ENCODE results near the gene BORCS5. TPM values are rescaled to one million over a fixed set of nuclear protein-coding genes. Genes with fewer than 3 reads are reported as not detected.

The BORCS5 gene
- total and polyA plus RNA-seq, 8 donors, result 7.7 to 13.5 (median 9.1) TPM

DNA sequence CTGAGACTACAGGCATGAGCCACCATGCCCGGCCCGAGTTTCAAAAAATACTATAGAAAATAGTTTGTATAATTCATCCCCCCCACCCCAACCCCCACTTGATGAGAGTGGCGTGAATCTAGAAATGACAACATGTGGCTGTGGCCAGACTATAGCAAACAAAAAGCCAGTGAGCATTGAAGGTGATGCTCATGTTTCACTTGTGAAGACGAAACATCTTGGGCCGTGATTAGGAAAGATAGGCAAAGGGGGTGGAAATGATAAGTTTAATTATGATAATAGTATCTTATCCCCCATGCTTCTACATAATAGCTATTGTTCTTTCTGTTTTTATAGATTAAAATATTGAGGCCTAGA is 8.5 kb downstream of the BORCS5 start:
- Histone ChIP-seq H3K4me1 (peaks cover 0 to 12% of the 10 kb centered on the region in 2 donors), H3K27me3 (no peaks in the 10 kb centered on the region), H3K27ac (no peak overlapping the region), H3K4me3 (no peak overlapping the region), H3K36me3 (no peaks in the 10 kb centered on the region), H3K9me3 (no peaks in the 10 kb centered on the region)
- DNase-seq (no peak), ATAC-seq (no peak)
- intact Hi-C loops (cut with DNase I), result no loop called here
- TF ChIP-seq, protein P1, sequence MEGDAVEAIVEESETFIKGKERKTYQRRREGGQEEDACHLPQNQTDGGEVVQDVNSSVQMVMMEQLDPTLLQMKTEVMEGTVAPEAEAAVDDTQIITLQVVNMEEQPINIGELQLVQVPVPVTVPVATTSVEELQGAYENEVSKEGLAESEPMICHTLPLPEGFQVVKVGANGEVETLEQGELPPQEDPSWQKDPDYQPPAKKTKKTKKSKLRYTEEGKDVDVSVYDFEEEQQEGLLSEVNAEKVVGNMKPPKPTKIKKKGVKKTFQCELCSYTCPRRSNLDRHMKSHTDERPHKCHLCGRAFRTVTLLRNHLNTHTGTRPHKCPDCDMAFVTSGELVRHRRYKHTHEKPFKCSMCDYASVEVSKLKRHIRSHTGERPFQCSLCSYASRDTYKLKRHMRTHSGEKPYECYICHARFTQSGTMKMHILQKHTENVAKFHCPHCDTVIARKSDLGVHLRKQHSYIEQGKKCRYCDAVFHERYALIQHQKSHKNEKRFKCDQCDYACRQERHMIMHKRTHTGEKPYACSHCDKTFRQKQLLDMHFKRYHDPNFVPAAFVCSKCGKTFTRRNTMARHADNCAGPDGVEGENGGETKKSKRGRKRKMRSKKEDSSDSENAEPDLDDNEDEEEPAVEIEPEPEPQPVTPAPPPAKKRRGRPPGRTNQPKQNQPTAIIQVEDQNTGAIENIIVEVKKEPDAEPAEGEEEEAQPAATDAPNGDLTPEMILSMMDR (IDR thresholded peaks at IDR 0.05), result no peak

DNA sequence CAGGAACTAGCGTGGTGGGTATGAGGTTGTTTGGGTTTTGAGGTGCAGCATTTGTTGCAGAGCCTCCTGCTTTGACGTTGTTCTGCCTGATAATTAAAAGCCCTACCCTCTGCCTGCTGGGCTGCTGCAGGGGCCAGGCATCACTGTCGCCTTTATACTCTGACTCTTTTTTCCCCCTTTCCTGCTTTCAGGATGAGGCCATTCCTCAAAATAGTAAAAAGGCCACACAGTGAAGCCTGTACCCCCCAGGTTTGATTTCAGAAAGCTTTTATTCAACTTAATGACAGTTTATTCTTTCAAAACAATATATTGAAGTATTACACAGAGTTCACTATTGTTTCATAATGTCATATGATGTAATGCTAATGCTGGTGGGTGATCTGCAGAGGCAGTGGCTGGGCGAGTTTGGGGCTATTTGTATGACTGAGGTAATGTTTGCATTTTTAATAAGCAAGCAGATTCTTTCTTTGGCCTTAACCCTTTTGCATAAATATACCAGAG is 9.1 kb downstream of the BORCS5 start:
- no peaks in the 10 kb centered on the region for H3K36me3 ChIP-seq
- TF ChIP-seq, protein P1 (IDR thresholded peaks at IDR 0.05), result no peak
- DNase-seq, result no peak
- H3K4me1 ChIP-seq, result peaks cover 0 to 12% of the 10 kb centered on the region in 2 donors
- H3K27me3 ChIP-seq, result no peaks in the 10 kb centered on the region
- ATAC-seq, result no peak
- H3K27ac ChIP-seq, result no peak overlapping the region
- no peaks in the 10 kb centered on the region for H3K9me3 ChIP-seq
- no peak overlapping the region for H3K4me3 ChIP-seq
- intact Hi-C loops (cut with DNase I), result no loop called here

DNA sequence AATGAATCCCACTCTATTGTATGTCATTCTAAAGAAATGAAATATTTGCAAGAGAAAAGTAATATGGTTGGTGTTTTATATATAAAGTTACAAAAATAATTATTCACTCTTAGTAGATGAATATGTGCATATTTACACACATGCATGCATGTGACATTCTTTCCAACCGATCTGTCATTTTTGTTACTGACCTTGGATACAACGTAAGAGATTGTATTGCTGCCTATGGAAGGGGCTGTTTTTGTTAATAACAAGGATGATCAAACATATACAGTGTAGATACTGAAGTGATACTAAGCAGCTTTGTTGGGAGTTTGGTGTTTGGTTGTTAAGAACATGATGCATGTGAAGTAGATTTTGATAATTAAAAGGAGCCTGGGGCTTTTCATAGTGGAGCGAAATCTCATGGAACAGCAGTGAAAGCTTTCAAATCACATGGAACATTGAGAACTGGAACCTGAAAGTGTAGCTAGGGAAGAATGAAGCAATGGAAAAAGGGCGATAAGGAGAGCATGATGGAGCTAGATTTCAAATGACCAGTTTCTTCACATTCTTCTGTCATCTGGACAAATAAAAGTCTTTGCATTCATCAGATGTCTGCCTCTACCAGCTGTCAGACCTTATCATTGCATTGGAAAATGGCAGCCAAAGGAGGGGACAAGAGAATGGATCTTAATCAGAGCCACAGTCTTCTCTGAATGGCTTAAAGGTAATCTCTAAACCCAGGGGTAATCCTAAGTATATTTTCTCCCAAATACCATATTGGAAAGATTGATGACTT is 10.0 kb downstream of the BORCS5 start:
- Histone ChIP-seq H3K27me3 (no peaks in the 10 kb centered on the region), H3K4me3 (no peak overlapping the region), H3K9me3 (no peaks in the 10 kb centered on the region), H3K4me1 (peaks cover 0 to 12% of the 10 kb centered on the region in 2 donors), H3K27ac (no peak overlapping the region), H3K36me3 (no peaks in the 10 kb centered on the region)
- TF ChIP-seq, protein P1 (IDR thresholded peaks at IDR 0.05), result no peak
- DNase-seq, result no peak
- ATAC-seq, result no peak
- intact Hi-C loops (cut with DNase I), result no loop called here

DNA sequence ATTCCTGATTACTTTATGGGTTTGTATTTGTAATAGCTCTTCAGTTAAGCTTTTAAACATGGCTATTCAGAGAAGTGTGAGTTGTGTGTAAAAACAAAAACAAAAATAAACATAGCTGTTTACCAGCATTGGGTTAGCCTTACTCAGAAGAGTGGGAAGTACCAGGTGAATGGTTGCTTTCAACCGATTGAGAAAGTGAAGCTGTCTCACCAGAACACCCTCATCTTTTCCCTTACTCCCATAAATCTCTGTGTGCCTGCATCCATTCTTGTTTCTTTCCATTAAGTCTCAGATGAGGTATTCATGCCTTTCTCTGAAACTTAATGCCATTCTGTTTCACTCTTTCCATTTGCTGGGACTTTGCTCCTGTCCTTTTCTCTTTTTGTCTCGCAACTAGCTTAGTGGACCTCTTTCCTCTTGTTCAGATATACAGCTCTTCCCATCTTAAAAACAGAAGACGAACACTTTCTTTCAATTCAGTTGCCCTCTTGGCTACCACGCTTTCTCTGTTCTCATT is 10.7 kb downstream of the BORCS5 start:
- intact Hi-C loops (cut with DNase I), result no loop called here

More for the DNA sequence above, 10.7 kb downstream of the BORCS5 start:
- no peak overlapping the region for H3K27ac ChIP-seq
- ATAC-seq (no peak), DNase-seq (no peak)
- H3K27me3 ChIP-seq, result no peaks in the 10 kb centered on the region
- peaks cover 0 to 6% of the 10 kb centered on the region in 2 donors for H3K36me3 ChIP-seq
- TF ChIP-seq, protein P1 (IDR thresholded peaks at IDR 0.05), result no peak
- no peaks in the 10 kb centered on the region for H3K9me3 ChIP-seq
- no peak overlapping the region for H3K4me3 ChIP-seq
- H3K4me1 ChIP-seq, result peaks cover 0 to 12% of the 10 kb centered on the region in 2 donors
